GM12878 (cell line): Measurements from ENCODE around the gene ADAMTSL2. TPM values are rescaled to one million over a fixed set of nuclear protein-coding genes. Genes with fewer than 3 reads are reported as not detected.

Source experiments
- ATAC-seq: fragments of 200-7000 bp; cut with Tn5 transposase; 3 replicates; pipeline ENCODE4 v1.9.1; 2020; ENCODE audit warnings: mild to moderate bottlenecking, moderate library complexity
- BruUV-seq: library from RNA; stranded (reverse); fragments of 400-500 nt; replicated peaks from 2 replicates; lab custom pipeline; 2021; lab: Mats Ljungman, UMichigan
- CTCF ChIA-PET: fragments of 300-600 bp; sonication (Branson Sonifier 250); formaldehyde crosslinking; extraction: SDS; loops from one replicate; lab custom pipeline; 2021; ENCODE audit warnings: inconsistent platforms; lab: Yijun Ruan, JAX
- POLR2A ChIA-PET: fragments of 350-600 bp; formaldehyde crosslinking; extraction: SDS; loops from one replicate; lab custom pipeline; 2021; ENCODE audit warnings: inconsistent platforms; lab: Charles Lee
- RAD21 ChIA-PET: fragments of 300-600 bp; sonication (Branson Sonifier 250); formaldehyde crosslinking; loops from one replicate; lab custom pipeline; 2023; ENCODE audit warnings: antibody characterized with exemption; ENCODE audit not compliant: unreplicated experiment; lab: Charles Lee
- SMC1A ChIA-PET: fragments of 300-600 bp; sonication (Branson Sonifier 250); formaldehyde crosslinking; loops from one replicate; lab custom pipeline; 2023; ENCODE audit not compliant: unreplicated experiment, uncharacterized antibody; lab: Charles Lee
- DNase-seq: peaks from one replicate; pipeline ENCODE4 v3.0.0-alpha.2; 2011; ENCODE audit warnings: low read depth, low spot score
- FAIRE-seq: peaks from 3 replicates; lab custom pipeline; 2011; peaks lifted over from hg19 to GRCh38; lab: Jason Lieb, UNC
- H2AFZ ChIP-seq: 2 replicates; pipeline ENCODE4 v1.6.0; 2011; ENCODE audit warnings: low read depth, low read length, control low read depth; ENCODE audit not compliant: control insufficient read depth
- H3K27ac ChIP-seq: 2 replicates; pipeline ENCODE4 v1.5.1; 2011; ENCODE audit warnings: control low read depth; ENCODE audit not compliant: control insufficient read depth, insufficient read depth
- H3K27me3 ChIP-seq, 2 experiments: replicated peaks in 1 of 2; 2 replicates each; pipeline versions ENCODE4 v1.6.0 to v1.6.1; 2011; ENCODE audit warnings: low read length in 1 of 2; ENCODE audit not compliant: control insufficient read depth in 2 of 2, insufficient read depth in 2 of 2
- H3K36me3 ChIP-seq, 2 experiments: 2 replicates each; pipeline ENCODE4 v1.5.1; 2011; ENCODE audit warnings: low read length in 1 of 2; ENCODE audit not compliant: control insufficient read depth in 2 of 2, insufficient read depth in 2 of 2
- H3K4me1 ChIP-seq: 2 replicates; pipeline ENCODE4 v1.6.1; 2011; ENCODE audit warnings: mild to moderate bottlenecking, low read length, moderate library complexity, mixed read lengths; ENCODE audit not compliant: control insufficient read depth, insufficient read depth
- H3K4me2 ChIP-seq: 2 replicates; pipeline ENCODE4 v1.6.0; 2011; ENCODE audit warnings: control low read depth; ENCODE audit not compliant: control insufficient read depth, insufficient read depth
- H3K4me3 ChIP-seq: fragments of 200-600 bp; sonication (generic); 2 replicates; pipeline ENCODE4 v1.5.1; 2016
- H3K79me2 ChIP-seq: 2 replicates; pipeline ENCODE4 v1.6.0; 2011; ENCODE audit warnings: low read length; ENCODE audit not compliant: control insufficient read depth, insufficient read depth
- H3K9ac ChIP-seq: 2 replicates; pipeline ENCODE4 v1.8.0; 2011; ENCODE audit warnings: low read length, control low read depth, mixed read lengths; ENCODE audit not compliant: control insufficient read depth, insufficient read depth
- H3K9me3 ChIP-seq: replicated peaks from 3 replicates; pipeline ENCODE4 v1.5.1; 2011; ENCODE audit warnings: mild to moderate bottlenecking, low read length; ENCODE audit not compliant: control insufficient read depth, insufficient read depth
- H4K20me1 ChIP-seq: 2 replicates; pipeline ENCODE4 v1.6.0; 2011; ENCODE audit not compliant: control insufficient read depth, insufficient read depth
- CBFB ChIP-seq: IDR thresholded peaks from 2 replicates; pipeline ENCODE4 v1.6.1; 2016; ENCODE audit warnings: antibody characterized with exemption, low read depth
- FOXM1 ChIP-seq: IDR thresholded peaks from 2 replicates; pipeline ENCODE4 v1.6.1; 2012; ENCODE audit warnings: low read depth, mild to moderate bottlenecking, inconsistent platforms, low read length, moderate library complexity
- HDGF ChIP-seq: fragments of 450-650 bp; IDR thresholded peaks from 2 replicates; pipeline ENCODE4 v1.6.1; 2016; ENCODE audit warnings: antibody characterized with exemption
- IRF3 ChIP-seq: fragments of 450-650 bp; IDR thresholded peaks from 2 replicates; pipeline ENCODE4 v1.6.1; 2014; ENCODE audit warnings: mild to moderate bottlenecking
- KDM1A ChIP-seq: fragments of 200-600 bp; sonication (generic); IDR thresholded peaks from 2 replicates; pipeline ENCODE4 v1.6.1; 2016; ENCODE audit warnings: borderline replicate concordance
- PAX8 ChIP-seq: fragments of 450-650 bp; IDR thresholded peaks from 2 replicates; pipeline ENCODE4 v1.6.1; 2017; ENCODE audit warnings: mild to moderate bottlenecking, moderate library complexity
- RBBP5 ChIP-seq: fragments of 200-600 bp; sonication (generic); conservative IDR thresholded peaks from 2 replicates; pipeline ENCODE4 v1.6.1; 2016
- SMAD1 ChIP-seq: fragments of 450-650 bp; IDR thresholded peaks from 2 replicates; pipeline ENCODE4 v1.6.1; 2018; ENCODE audit warnings: mild to moderate bottlenecking, low read depth; ENCODE audit not compliant: partially characterized antibody
- TCF12 ChIP-seq: IDR thresholded peaks from 2 replicates; pipeline ENCODE4 v1.6.1; 2011; ENCODE audit warnings: low read depth, mild to moderate bottlenecking, low read length
- TCF3 ChIP-seq: IDR thresholded peaks from 2 replicates; pipeline ENCODE4 v1.6.1; 2012; ENCODE audit warnings: low read depth, mild to moderate bottlenecking, low read length, borderline replicate concordance; ENCODE audit not compliant: insufficient read depth
- YY1 ChIP-seq: IDR thresholded peaks from 2 replicates; pipeline ENCODE4 v1.6.1; 2011; ENCODE audit warnings: low read depth, mild to moderate bottlenecking, low read length
- WGBS: methylation state at CpG from one replicate; pipeline ENCODE4 v1.1.6; 2016; ENCODE audit warnings: low lambda C conversion rate; ENCODE audit not compliant: insufficient replicate concordance, insufficient coverage; ENCODE audit errors: missing lambda C conversion rate; 5-methylcytosine and 5-hydroxymethylcytosine counted together
- in situ Hi-C: fragments of 300-500 bp; cut with MboI; formaldehyde crosslinking; loops from 9 replicates; pipeline ENCODE4 v1.14.3; 2018; ENCODE audit warnings: mixed read lengths
- intact Hi-C: fragments of 100-400 bp; cut with micrococcal nuclease; formaldehyde crosslinking; loops from one replicate; pipeline ENCODE4 v1.14.2; 2022; ENCODE audit not compliant: unreplicated experiment
- polyA plus RNA-seq, 11 experiments: library from polyadenylated mRNA; depleted of rRNA in 4 of 11; unstranded in 6 of 11; stranded (reverse) in 5 of 11; fragments of >200 nt; fragmentation: Nextera tagmentation in 4 of 11; fragmentation: Illumina TruSeq in 1 of 11; extraction: Ambion mirVana in 4 of 11; extraction: Trizol in 1 of 11; gene quantifications; 1 replicate in 1 of 11; 2 replicates in 10 of 11; pipeline versions ENCODE4 v1.2.1 to v1.2.3, GENCODE V29; 2011 to 2016; ENCODE audit warnings: inconsistent platforms in 2 of 11, missing spikeins in 2 of 11, low read depth in 1 of 11
- total RNA-seq, 4 experiments: library from RNA; depleted of rRNA in 3 of 4; stranded (reverse); fragments of >200 nt in 3 of 4; fragmentation: Illumina TruSeq in 1 of 4; extraction: Trizol in 1 of 4; gene quantifications; 2 replicates each; pipeline versions ENCODE4 v1.2.1 to v1.2.3, GENCODE V29; 2013 to 2021

Gene ADAMTSL2
- total and polyA plus RNA-seq, 10 of the 15 experiments (the other 5 are each of a cell fraction or from before 2014, with no cell fraction given): 0.07 TPM; not detected in 9

- TF ChIP-seq TCF3 (no peak), SMAD1 (no peak), IRF3 (no peak), KDM1A (no peak)
These were observed 45.9 kb downstream of the ADAMTSL2 start (continued) for GRCh38 chr9:133580419-133580738.

- H3K4me3 ChIP-seq: no peak overlapping the region
- no peak overlapping the region for H3K4me2 ChIP-seq
- H3K79me2 ChIP-seq: no peaks in the 10 kb centered on the region
- BruUV-seq: no TSS peak
- no peak overlapping the region for H3K27ac ChIP-seq
- DNase-seq: no peak
- no peaks in the 10 kb centered on the region; the same call in 1 of the 2 replicates for H4K20me1 ChIP-seq
- H2AFZ ChIP-seq: no peak overlapping the region
- WGBS: 3% methylated on average over 4 of the region's 4 CpGs
- no peaks in the 10 kb centered on the region for H3K9me3 ChIP-seq
- in situ Hi-C loops: no loop called here
- no peaks in the 10 kb centered on the region for H3K36me3 ChIP-seq
- TF ChIP-seq CBFB (no peak), FOXM1 (no peak), PAX8 (no peak), TCF12 (no peak), RBBP5 (no peak), YY1 (no peak), HDGF (no peak)
- TF ChIP-seq, all 136 proteins: peak for 0
- H3K9ac ChIP-seq: no peak overlapping the region
- H3K4me1 ChIP-seq: no peaks in the 10 kb centered on the region; the same call in 1 of the 2 replicates
- FAIRE-seq: no peak
- ATAC-seq: no peak
- intact Hi-C loops: loop anchor here (10.0 kb wide), 1 partner anchor 144 kb away; no protein-coding TSS in a partner anchor
- RAD21 ChIA-PET: no interaction called here
- H3K27me3 ChIP-seq: peaks cover 21 to 36% of the 10 kb centered on the region in 2 experiments
- SMC1A ChIA-PET: interaction anchor here (1.3 kb wide), 1 partner anchor 413 kb away, joined by 3 read pairs; no protein-coding TSS in a partner anchor
- CTCF ChIA-PET: no interaction called here
- POLR2A ChIA-PET: no interaction called here
These were observed 46.5 kb downstream of the ADAMTSL2 start for GRCh38 chr9:133581011-133581410.
